NCI-H2081 treated with DMSO at 0.1 percent for 48 hours (cell line): Measurements from ENCODE around the gene DSE.

Source experiments
- DNase-seq: peaks from one replicate; lab custom pipeline; 2025; lab: John Stamatoyannopoulos, UW

The DSE gene

GRCh38 chr6:116362276-116362675 is 8.5 kb upstream of the DSE start:
- no peak for DNase-seq

- no peak for DNase-seq
Observed at GRCh38 chr6:116363759-116364158, 7.0 kb upstream of the DSE start.

- DNase-seq, result no peak
Observed at GRCh38 chr6:116364321-116364720, 6.4 kb upstream of the DSE start.

GRCh38 chr6:116365743-116366142 is 5.0 kb upstream of the DSE start:
- no peak for DNase-seq

- no peak for DNase-seq
Observed at GRCh38 chr6:116366740-116367275, 3.9 kb upstream of the DSE start.

GRCh38 chr6:116369540-116369939 is 1.2 kb upstream of the DSE start:
- DNase-seq, result no peak

- DNase-seq, result no peak
Observed at GRCh38 chr6:116369964-116370759, 585 bp upstream of the DSE start.

- no peak for DNase-seq
Observed at GRCh38 chr6:116371120-116371917, 572 bp downstream of the DSE start.

GRCh38 chr6:116371918-116372209 is 1.1 kb downstream of the DSE start:
- DNase-seq, result no peak

GRCh38 chr6:116373300-116373699 is 2.6 kb downstream of the DSE start:
- DNase-seq, result no peak

- no peak for DNase-seq
Observed at GRCh38 chr6:116373940-116374339, 3.2 kb downstream of the DSE start.

GRCh38 chr6:116374586-116374985 is 3.8 kb downstream of the DSE start:
- DNase-seq, result no peak

- DNase-seq, result no peak
Observed at GRCh38 chr6:116375262-116375661, 4.5 kb downstream of the DSE start.

- no peak for DNase-seq
Observed at GRCh38 chr6:116376149-116376548, 5.4 kb downstream of the DSE start.

- DNase-seq, result no peak
Observed at GRCh38 chr6:116379764-116380163, 9.0 kb downstream of the DSE start.

GRCh38 chr6:116380346-116380745 is 9.6 kb downstream of the DSE start:
- no peak for DNase-seq

- no peak for DNase-seq
Observed at GRCh38 chr6:116381000-116381399, 10.3 kb downstream of the DSE start.

- DNase-seq, result no peak
Observed at GRCh38 chr6:116382587-116382986, 11.8 kb downstream of the DSE start.

- DNase-seq, result no peak
Observed at GRCh38 chr6:116384727-116385458, 14.1 kb downstream of the DSE start.

- DNase-seq, result no peak
Observed at GRCh38 chr6:116385459-116385802, 14.7 kb downstream of the DSE start.

- DNase-seq, result no peak
Observed at GRCh38 chr6:116385921-116386320, 15.2 kb downstream of the DSE start.

GRCh38 chr6:116386581-116387299 is 16.0 kb downstream of the DSE start:
- DNase-seq, result no peak
